Osteoblast (primary cell): ENCODE results near the gene ALAD. TPM values are rescaled to one million over a fixed set of nuclear protein-coding genes. Genes with fewer than 3 reads are reported as not detected.
A peak's percentile ranks its signal among the peaks of the same experiment; 100 is the strongest.

ENCODE experiments used
- DNase-seq: peaks from one replicate; pipeline ENCODE4 v3.0.0; 2011; ENCODE audit warnings: low spot score, mixed read lengths; ENCODE audit not compliant: insufficient read length; ENCODE audit errors: missing footprints
- H2AFZ ChIP-seq: 2 replicates; pipeline ENCODE4 v1.6.0; 2011; ENCODE audit warnings: mild to moderate bottlenecking, low read length
- H3K27ac ChIP-seq: 2 replicates; pipeline ENCODE4 v1.5.1; 2011; ENCODE audit warnings: mild to moderate bottlenecking, low read depth, low read length, moderate library complexity
- H3K27me3 ChIP-seq: 2 replicates; pipeline ENCODE4 v1.6.0; 2012; ENCODE audit warnings: mild to moderate bottlenecking, control low read depth, inconsistent platforms, low read length, moderate library complexity; ENCODE audit not compliant: insufficient read depth
- H3K36me3 ChIP-seq: 2 replicates; pipeline ENCODE4 v1.5.1; 2011; ENCODE audit warnings: mild to moderate bottlenecking, low read length, control low read depth, moderate library complexity; ENCODE audit not compliant: insufficient read depth
- H3K4me1 ChIP-seq: 2 replicates; pipeline ENCODE4 v1.5.1; 2011; ENCODE audit warnings: mild to moderate bottlenecking, low read length, control low read depth, moderate library complexity; ENCODE audit not compliant: insufficient read depth
- H3K4me2 ChIP-seq: 2 replicates; pipeline ENCODE4 v1.6.0; 2011; ENCODE audit warnings: mild to moderate bottlenecking, low read length; ENCODE audit not compliant: insufficient read depth
- H3K4me3 ChIP-seq: fragments of 200-600 bp; sonication (generic); 3 replicates; pipeline ENCODE4 v1.5.1; 2012; ENCODE audit warnings: mild to moderate bottlenecking, low read length, inconsistent platforms; ENCODE audit not compliant: insufficient read depth
- H3K79me2 ChIP-seq: 2 replicates; pipeline ENCODE4 v1.6.0; 2012; ENCODE audit warnings: mild to moderate bottlenecking, low read length, control low read depth, inconsistent platforms; ENCODE audit not compliant: insufficient read depth
- H3K9me3 ChIP-seq: 2 replicates; pipeline ENCODE4 v1.5.1; 2011; ENCODE audit warnings: low read depth, low read length, control low read depth
- H4K20me1 ChIP-seq: 2 replicates; pipeline ENCODE4 v1.6.0; 2012; ENCODE audit warnings: mild to moderate bottlenecking, low read length, control low read depth; ENCODE audit not compliant: insufficient read depth
- CTCF ChIP-seq: IDR thresholded peaks from 2 replicates; pipeline ENCODE4 v1.5.1; 2011; ENCODE audit warnings: mild to moderate bottlenecking, low read depth, low read length, moderate library complexity; ENCODE audit errors: extremely low read depth
- total RNA-seq: library from RNA; depleted of rRNA; stranded (reverse); fragments of >200 nt; gene quantifications from 2 replicates; pipeline ENCODE4 v1.2.3, GENCODE V29; 2012

The ALAD gene
- total RNA-seq, 1 donor: 26.8 TPM

- no peak for DNase-seq
- H3K27me3 ChIP-seq: peaks cover 7% of the 10 kb centered on the region
- no peak for TF ChIP-seq CTCF
- H3K4me1 ChIP-seq: peaks cover 3% of the 10 kb centered on the region
- H3K4me3 ChIP-seq: no peak overlapping the region
- H3K79me2 ChIP-seq: no peaks in the 10 kb centered on the region
- H3K4me2 ChIP-seq: no peak overlapping the region
- no peak overlapping the region for H3K27ac ChIP-seq
- H3K36me3 ChIP-seq: no peaks in the 10 kb centered on the region
- no peaks in the 10 kb centered on the region for H4K20me1 ChIP-seq
- H2AFZ ChIP-seq: no peak overlapping the region
- H3K9me3 ChIP-seq: no peaks in the 10 kb centered on the region
Measured at GRCh38 chr9:113364951-113365350, 36.1 kb downstream of the ALAD start.

- Histone ChIP-seq H2AFZ (no peak overlapping the region), H3K9me3 (no peaks in the 10 kb centered on the region), H3K4me2 (no peak overlapping the region), H3K4me3 (no peak overlapping the region), H3K79me2 (no peaks in the 10 kb centered on the region), H3K36me3 (no peaks in the 10 kb centered on the region), H3K27me3 (peaks cover 10% of the 10 kb centered on the region), H3K4me1 (peaks cover 3% of the 10 kb centered on the region), H4K20me1 (no peaks in the 10 kb centered on the region), H3K27ac (no peak overlapping the region)
- DNase-seq: no peak
- no peak for TF ChIP-seq CTCF
Measured at GRCh38 chr9:113363336-113363735, 37.7 kb downstream of the ALAD start.

GRCh38 chr9:113361304-113362018, 39.6 kb downstream of the ALAD start:
- peaks cover 12% of the 10 kb centered on the region for H3K27me3 ChIP-seq
- no peaks in the 10 kb centered on the region for H3K79me2 ChIP-seq
- no peak for TF ChIP-seq CTCF
- H2AFZ ChIP-seq: no peak overlapping the region
- no peaks in the 10 kb centered on the region for H3K36me3 ChIP-seq
- H3K27ac ChIP-seq: no peak overlapping the region
- H3K4me2 ChIP-seq: no peak overlapping the region
- H4K20me1 ChIP-seq: no peaks in the 10 kb centered on the region
- H3K4me1 ChIP-seq: peaks cover 3% of the 10 kb centered on the region
- peak; percentile 87 for DNase-seq
- no peak overlapping the region for H3K4me3 ChIP-seq
- no peaks in the 10 kb centered on the region for H3K9me3 ChIP-seq

GRCh38 chr9:113360242-113360842, 40.7 kb downstream of the ALAD start:
- H3K27ac ChIP-seq: no peak overlapping the region
- H3K27me3 ChIP-seq: peaks cover 14% of the 10 kb centered on the region
- no peaks in the 10 kb centered on the region for H4K20me1 ChIP-seq
- H3K4me3 ChIP-seq: no peak overlapping the region
- TF ChIP-seq CTCF: no peak
- no peak overlapping the region for H3K4me2 ChIP-seq
- DNase-seq: no peak
- no peak overlapping the region for H2AFZ ChIP-seq
- H3K36me3 ChIP-seq: no peaks in the 10 kb centered on the region
- no peaks in the 10 kb centered on the region for H3K79me2 ChIP-seq
- peaks cover 3% of the 10 kb centered on the region for H3K4me1 ChIP-seq
- H3K9me3 ChIP-seq: no peaks in the 10 kb centered on the region
